Measurements from ENCODE around the gene PRM2.
"Not testable (repeated sequence)": the region's sequence is repeated elsewhere in the genome, so short reads cannot be mapped to it uniquely, and the experiment has no call there.

PRM2 gene

GRCh38 chr16:11295672-11296071, 19.4 kb upstream of the PRM2 start:
- H3K4me3 ChIP-seq (ENCODE audit: low read depth, low read length): no peak overlapping the region
- DNase-seq (ENCODE audit: low read depth): no peak
- TF ChIP-seq CTCF (IDR thresholded peaks at IDR 0.05; ENCODE audit: low read depth, low read length, missing control alignments): no peak

GRCh38 chr16:11292076-11292748, 15.9 kb upstream of the PRM2 start:
- no peak for TF ChIP-seq CTCF (IDR thresholded peaks at IDR 0.05; ENCODE audit: low read depth, low read length, missing control alignments)
- no peak overlapping the region for H3K4me3 ChIP-seq (ENCODE audit: low read depth, low read length)
- no peak for DNase-seq (ENCODE audit: low read depth)

- no peak for TF ChIP-seq CTCF (IDR thresholded peaks at IDR 0.05; ENCODE audit: low read depth, low read length, missing control alignments)
- H3K4me3 ChIP-seq (ENCODE audit: low read depth, low read length): no peak overlapping the region
- DNase-seq (ENCODE audit: low read depth): no peak
Observed at GRCh38 chr16:11291091-11291703, 14.9 kb upstream of the PRM2 start.

GRCh38 chr16:11290102-11290893, 14.0 kb upstream of the PRM2 start:
- TF ChIP-seq CTCF (IDR thresholded peaks at IDR 0.05; ENCODE audit: low read depth, low read length, missing control alignments): no peak
- DNase-seq (ENCODE audit: low read depth): no peak

GRCh38 chr16:11289696-11290095, 13.4 kb upstream of the PRM2 start:
- not testable (repeated sequence) for DNase-seq (ENCODE audit: low read depth); H3K4me3 ChIP-seq (ENCODE audit: low read depth, low read length)

More at GRCh38 chr16:11290102-11290893, 14.0 kb upstream of the PRM2 start:
- H3K4me3 ChIP-seq (ENCODE audit: low read depth, low read length): no peak overlapping the region

- TF ChIP-seq CTCF (IDR thresholded peaks at IDR 0.05; ENCODE audit: low read depth, low read length, missing control alignments): no peak
- no peak overlapping the region for H3K4me3 ChIP-seq (ENCODE audit: low read depth, low read length)
- DNase-seq (ENCODE audit: low read depth): no peak
Observed at GRCh38 chr16:11289202-11289601, 12.9 kb upstream of the PRM2 start.

GRCh38 chr16:11285842-11286241, 9.6 kb upstream of the PRM2 start:
- TF ChIP-seq CTCF (IDR thresholded peaks at IDR 0.05; ENCODE audit: low read depth, low read length, missing control alignments): no peak
- no peak for DNase-seq (ENCODE audit: low read depth)

More at GRCh38 chr16:11285842-11286241, 9.6 kb upstream of the PRM2 start:
- no peak overlapping the region for H3K4me3 ChIP-seq (ENCODE audit: low read depth, low read length)
